Effector CD8-positive, alpha-beta T cell (primary cell): ENCODE data around the gene FAM20C.

Source experiments
- DNase-seq: peaks from one replicate; lab custom pipeline; 2025; lab: John Stamatoyannopoulos, UW

The FAM20C gene

DNA sequence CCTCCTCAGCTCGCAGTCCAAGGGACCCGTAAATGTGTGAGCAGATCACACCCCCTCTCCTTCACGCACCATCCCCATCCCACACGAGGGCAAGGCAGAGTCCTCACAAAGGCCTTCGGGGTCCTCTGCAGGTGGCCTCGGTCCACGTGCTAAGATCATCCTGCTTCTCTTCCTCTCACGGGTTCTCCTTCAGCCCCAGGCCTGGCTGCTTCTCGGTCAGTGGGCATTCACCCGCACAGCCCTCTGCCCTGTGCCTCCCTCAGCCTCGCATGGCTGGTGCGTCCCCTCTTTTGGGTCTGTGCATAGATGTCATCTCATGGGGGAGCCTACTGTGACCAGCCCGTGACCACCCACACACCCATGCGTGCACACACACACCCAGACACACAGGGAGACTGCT lies 80.3 kb downstream of the FAM20C start:
- no peak for DNase-seq

DNA sequence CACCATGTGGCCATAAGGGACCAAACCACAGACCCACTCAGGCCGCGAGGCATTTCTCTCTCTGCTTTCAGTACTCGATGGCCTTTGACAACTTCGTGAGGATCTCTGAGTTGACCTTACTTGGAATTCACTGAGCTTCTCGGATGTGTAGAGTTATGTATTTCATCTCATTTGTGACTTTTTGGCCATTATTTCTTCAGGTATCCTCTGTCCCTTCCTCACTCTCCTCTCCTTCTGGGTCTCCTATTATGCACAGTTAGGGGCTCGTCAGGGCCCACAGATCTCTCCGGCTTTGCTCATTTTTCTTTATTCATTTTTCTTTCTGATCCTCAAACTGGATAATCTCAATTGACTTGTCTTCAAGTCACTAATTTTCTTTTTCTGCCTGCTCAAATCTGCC lies 81.0 kb downstream of the FAM20C start:
- DNase-seq, result no peak

DNA sequence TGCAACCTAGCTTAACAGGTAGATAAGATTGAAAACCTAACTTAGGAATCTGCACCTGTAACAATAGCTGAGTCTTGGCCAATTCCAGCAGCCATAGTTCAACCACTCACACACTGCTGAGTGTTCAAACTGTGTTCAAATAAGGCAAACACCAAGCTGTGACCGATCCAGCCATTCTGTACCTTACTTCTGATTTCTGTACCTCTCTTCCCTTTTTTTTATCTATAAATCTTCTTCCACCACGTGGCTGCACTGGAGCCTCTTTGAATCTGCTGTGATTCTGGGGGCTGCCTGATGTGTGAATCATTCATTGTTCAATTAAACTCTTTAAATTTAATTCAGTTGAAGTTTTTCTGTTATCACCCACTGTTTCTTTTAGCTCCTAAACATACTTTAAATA lies 81.9 kb downstream of the FAM20C start:
- DNase-seq, result no peak

DNA sequence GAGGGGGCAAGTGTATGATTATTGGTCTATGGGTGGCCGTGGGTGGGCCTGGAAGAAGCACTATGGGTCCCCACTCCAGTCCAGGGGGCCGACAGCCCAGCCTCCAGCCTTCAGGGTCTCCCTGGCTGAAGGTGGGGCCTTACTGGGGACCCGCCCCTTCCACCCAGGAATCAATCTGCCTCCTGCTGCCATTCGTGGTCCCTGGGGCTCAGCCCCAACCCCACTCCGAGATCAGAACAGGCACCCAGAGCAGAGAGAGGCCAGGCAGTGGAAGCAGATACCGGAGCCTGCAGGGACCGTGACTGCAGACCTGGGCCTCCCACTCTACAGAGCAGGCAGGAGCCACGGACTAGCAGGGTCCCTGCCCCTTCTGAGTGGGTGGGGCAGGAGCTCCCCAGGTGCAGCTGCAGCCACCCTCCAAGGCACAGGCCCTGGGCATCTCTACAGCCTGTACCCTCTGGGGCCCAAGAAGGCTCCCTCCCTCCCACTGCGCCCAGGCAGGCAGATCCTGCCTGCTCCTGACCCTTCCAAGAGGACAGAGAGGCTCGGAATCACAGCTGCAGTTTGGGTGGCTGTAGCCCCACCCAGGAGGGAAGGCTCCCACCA lies 84.0 kb downstream of the FAM20C start:
- no peak for DNase-seq

DNA sequence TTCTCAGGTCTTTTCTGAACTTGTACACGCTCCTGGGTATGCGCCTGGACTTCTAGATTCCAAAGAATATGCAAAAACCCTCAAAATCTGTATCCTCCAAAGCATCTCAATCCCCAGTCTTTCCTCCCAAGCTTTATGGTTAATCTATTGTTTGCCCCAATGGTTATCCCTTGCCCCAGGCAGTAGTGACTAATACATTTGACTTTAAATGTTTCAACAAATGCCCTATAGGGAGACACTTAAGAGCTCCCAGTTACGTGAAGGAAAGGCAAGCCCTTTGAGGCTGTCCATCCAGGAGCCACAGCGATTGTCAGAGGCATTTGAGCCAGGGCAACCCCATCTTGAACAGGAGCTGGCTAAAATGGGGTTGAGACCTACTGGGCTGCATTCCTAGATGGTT lies 84.9 kb downstream of the FAM20C start:
- no peak for DNase-seq

DNA sequence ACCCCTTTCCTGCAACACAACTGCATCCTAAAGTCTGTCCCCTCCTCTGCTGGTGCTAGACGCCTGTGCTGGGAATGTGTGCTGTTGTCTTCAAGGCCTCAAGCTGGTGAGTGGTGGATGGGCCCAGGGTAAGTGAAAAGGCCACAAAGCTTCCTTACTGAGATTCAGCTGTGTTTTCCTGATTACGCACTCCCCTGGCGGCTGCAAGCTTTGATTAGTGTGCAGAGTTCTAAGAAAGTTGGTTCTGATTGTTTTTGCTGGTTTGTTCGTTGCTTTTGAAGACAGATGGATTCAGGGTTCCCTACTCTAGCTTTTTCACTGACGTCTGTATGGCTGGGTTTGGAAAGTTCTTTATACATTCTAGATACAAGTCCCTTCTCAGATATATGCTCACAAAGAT lies 85.7 kb downstream of the FAM20C start:
- DNase-seq, result no peak

DNA sequence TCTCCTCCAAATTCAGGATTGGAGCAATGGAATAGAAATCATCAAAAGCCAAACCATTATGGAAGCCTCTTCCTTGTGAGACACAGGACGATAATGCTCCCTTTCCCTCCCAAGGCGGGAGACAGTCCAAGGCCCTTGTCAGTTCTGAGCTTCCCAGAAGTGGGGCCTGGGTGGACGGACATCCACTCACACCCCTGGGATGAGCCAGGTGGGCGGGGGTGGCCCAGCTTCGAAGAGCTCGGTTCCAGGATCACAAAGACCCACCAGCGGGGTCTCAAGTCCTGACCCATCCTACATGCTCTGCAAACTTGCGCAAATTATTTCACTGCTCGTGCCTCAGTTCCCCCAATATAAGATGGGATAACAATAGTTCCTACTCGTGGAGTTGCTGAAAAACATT lies 87.5 kb downstream of the FAM20C start:
- no peak for DNase-seq

DNA sequence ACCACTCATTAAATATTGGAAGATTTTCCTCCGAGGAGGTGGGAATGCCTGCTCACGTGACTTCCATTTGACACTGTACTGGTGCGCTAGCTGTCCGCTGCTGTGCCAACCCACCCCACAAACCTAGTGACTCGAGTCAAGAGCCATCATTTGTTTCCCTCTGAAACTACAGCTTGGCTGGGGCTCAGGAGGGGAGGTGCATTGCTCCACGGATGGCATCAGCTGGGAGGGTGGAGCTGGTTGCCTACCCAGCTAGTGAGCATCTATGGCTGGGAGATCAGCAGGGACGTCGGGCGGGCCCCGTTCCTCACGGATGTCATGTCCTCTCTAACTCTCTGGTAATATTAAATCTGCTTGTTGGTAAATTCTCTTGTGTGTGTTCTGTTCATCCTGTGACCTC lies 88.1 kb downstream of the FAM20C start:
- DNase-seq, result no peak

DNA sequence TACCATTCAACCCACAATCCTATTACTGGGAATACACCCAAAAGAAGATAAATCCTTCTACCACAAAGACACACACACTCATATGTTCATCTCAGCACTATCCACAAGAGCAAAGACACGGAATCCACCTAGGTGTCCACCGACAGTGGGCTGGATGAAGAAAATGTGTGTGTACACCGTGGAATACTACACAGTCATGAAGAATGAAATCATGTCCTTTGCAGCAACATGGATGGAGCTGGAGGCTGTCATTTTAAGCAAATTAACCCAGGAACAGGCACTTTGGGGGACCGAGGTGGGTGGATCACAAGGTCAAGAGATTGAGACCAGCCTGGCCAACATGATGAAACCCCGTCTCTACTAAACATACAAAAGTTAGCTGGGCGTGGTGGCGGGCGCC lies 89.3 kb downstream of the FAM20C start:
- DNase-seq, result no peak

DNA sequence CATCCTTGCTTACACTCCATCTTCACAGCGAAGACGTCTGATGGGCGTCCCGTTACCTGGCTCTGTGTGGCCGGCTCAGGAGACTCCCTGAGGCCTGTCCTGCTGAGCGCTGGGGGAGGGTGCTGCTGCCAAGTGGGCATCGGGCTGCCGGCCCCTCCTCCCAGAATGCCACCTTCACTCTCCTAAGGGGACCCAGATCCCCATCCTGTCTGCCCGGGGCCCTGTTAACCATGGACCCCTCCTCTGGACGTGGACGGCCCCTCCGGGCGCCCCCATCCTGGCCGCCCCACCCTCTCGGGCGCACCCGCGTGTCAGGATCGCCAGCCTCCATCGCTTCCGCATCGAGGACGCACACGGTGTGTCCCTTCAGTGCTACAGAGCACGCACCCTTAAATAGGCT lies 90.2 kb downstream of the FAM20C start:
- no peak for DNase-seq

DNA sequence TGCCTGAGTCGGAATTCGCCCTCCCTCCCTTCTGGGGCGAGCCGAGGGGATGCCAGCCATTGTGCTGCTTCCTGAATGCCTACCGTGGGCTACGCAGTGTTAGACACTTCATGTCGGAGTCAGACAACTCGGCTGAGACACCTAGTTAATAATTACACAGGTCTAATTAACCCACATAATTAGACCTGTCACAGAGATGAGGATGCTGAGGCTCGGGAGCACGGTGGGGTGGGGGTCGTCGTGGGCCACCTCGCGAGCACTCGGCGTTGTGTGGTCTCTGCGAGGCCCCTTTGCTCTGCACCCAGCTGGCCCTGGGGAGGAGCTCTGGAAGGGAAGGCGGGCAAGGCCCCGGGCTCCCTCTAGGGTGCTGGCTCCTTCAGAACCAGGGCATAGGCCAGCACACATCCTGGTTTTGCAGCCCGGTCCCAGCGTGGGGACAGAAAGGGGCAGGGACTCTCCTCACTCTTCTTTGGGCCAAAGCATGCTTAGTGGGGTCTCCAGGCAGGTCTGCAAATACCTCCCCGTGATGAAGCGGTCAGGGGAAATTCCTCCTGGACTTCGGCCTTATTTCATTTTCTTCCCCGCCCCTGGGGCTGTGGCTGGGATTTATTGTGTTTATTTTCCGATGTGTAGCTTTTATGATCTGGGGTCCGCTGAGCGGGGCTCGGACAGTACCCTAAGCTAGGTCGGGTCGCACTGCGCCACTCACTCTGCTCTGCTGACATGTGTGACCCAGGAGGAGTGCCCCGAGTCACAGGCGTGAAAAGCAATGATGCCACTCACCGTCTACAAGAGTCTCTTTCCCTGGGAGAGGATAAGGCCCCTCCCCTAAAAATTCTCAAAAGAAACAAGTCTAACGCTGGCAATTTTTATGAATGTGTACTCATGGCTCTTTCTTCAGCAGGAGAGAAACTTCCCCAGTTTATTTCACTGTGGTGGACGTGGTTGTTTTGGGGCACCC lies 92.7 kb downstream of the FAM20C start:
- no peak for DNase-seq

DNA sequence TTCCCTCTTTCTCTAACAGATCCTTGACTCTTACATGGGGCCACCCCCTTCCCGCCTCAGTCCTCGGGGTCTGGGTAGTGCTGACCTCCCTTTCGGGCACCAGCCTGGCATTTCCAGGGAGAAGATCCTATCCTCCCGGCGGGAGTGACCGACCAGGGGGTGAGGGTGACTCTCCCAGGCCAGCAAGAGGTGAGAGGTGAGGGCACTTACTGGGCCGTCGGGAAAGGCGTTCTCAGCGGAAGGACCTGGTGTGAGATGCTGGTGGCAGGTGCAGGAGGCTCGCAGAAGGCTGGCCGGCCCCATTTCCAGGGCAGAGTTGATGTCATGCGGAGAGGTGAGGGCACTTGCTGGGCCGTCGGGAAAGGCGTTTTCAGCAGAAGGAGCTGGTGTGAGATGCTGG lies 93.4 kb downstream of the FAM20C start:
- no peak for DNase-seq

DNA sequence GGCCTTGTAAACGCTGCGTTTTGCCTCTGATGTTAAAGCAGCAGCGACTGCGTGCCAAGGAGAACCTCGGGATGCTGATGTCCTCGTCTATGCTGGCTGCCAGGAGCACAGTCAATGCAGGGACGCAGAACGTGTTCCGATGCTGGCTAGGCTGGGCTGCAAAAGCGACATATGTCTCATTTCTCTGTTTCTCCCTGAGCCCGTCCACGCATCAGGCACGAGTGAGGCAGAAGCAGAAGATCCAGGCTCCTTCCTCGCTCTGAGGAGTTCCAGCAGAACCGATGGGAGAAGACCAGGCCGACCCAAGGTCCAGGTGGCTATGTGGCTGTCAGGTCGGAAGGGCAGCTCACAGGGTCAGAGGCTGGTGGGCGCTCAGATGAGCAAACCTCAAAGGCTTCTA lies 93.9 kb downstream of the FAM20C start:
- no peak for DNase-seq

DNA sequence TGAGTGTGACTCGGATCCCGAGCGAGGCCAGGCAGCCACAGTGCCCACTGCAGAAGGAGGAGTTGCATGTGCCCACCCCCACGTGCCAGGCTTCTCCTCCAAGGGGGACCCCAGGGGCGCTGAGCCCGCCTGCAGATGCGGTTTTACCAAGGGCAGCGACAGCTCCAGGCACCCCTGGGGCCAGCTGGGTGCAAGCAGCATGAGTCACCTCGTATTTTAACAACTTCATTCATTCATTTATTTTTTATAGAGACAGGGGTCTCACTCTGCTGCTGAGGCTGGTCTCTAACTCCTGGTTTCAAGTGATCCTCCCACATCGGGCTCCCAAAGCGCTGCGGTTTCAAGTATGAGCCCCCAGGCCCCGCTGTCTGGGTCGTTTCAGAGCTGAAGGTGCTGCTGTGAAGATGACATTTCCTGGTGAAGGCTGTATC lies 96.3 kb downstream of the FAM20C start:
- no peak for DNase-seq

DNA sequence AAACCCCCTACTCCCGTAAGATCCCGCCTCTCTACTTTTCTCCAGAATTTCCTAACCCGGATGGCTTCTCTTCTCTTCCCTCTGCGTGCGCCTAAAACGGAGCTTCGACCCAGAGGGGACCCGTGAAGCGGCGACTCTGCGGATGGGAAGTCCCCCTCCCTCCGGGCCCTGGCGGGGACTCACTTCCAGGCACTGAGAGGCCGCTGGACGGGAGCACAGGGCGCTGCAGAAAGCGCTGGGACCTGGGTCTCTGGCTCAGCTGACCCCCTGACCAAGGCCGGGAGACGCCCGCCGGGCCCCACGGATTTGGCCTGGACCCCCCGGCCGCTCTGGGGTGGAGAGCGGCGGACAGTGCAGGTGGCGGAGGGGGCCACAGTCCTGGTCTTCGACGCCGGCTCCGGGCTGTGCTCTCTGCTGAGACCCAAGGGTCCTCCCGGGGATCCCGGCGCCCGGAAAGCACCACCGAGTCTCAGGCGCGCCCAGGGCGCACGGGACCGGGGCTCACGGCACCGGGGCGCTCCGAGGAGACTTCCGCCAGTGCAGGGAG lies 96.9 kb downstream of the FAM20C start:
- DNase-seq, result no peak

DNA sequence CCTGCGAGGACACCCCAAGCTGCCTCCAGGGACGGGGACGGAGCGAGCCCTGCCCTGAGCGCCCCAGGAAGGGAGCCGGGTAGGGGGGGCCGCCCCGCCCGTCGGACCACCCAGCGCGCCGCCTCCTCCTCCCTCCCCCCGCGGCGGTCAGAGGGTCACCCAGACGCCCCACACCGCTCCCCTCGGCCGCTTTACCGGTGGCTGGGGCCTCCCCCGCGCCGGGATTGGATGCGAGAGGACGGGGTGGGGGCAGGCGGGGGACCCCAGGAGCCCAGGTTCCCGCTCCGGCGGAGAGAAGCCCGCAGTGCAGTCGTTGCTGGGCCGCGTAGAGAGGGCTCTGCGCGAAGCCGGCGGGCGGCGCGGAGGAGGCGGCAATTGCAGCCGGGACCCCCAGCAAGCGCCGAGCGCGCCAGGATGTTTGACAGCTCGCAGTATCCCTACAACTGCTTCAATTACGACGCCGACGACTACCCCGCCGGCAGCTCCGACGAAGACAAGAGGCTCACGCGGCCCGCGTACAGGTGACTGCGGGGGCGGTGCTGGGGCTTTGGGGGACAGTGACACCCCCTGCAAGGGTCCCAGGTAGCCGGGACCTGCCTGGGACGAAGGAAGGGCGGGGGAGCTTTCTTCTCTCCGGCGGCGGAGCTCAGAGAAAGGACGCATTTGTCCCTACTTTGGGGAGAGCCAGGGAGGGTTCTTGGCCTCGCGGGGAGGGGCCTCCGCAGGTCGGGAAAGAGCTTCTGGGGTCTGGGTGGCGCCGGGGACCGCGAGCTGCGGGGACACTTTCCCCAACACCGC lies 97.6 kb downstream of the FAM20C start, which contains the start of gene FOXL3:
TSS of gene FOXL3 (plus strand) at position 415 of the 798 bp plus-strand sequence. CDS start at position 415, 0 bp downstream.
- no peak for DNase-seq

DNA sequence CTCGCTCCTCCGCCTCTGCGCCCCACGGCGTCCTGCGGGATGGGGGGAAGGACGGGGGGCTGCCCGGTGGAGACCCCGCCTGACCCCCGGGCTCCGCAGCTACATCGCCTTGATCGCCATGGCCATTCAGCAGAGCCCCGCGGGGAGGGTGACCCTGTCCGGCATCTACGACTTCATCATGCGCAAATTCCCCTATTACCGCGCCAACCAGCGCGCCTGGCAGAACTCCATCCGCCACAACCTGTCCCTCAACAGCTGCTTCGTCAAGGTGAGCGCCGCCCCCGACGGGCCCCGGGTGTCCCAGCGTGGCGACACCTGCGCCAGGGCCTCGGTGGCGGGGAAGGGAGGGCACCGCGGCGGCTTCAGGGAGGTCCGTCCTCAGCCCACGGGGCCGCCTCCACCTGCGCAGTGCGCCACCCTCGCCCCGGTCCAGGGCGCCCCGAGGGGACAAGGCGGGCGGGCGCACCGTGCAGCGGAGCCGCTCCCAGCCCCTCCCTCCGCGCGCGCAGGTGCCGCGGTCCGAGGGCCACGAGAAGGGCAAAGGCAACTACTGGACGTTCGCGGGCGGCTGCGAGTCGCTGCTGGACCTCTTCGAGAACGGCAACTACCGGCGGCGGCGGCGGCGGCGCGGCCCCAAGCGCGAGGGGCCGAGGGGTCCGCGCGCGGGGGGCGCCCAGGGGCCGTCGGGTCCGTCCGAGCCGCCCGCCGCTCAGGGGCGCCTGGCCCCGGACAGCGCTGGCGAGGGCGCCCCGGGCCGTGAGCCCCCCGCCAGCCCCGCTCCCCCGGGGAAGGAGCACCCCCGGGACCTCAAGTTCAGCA lies 98.4 kb downstream of the FAM20C start:
- no peak for DNase-seq

DNA sequence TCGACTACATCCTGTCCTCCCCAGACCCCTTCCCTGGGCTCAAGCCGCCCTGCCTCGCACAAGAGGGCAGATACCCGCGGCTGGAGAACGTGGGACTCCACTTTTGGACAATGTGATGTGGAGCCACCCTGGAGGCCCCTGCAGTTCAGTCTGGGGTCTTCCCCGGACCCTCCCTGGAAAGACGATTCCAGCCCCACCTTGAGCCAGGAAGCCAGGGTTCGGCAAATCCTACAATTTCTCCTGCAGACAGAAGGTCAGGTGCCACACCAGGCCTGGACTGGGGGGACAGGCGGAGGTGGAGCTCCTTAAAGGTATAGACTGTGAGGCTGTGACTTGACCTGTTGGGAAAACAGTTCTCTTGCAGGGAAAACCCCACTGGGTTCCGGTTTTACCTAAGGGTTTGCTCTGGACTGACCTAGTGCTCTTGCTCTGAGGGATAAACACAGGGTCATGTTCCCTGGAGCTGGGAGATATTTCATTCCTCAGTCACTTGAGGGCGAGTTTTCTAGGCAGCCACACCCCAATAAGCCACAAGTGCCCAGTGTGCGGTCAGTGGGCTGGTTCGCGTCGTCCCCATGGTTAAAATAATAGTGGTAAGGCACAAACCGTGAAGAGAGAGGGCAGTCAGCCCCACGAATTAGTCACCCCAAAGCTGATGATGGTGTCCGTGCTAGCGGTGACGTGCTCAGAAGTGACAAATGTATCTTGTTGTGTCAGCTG lies 99.2 kb downstream of the FAM20C start:
- DNase-seq, result no peak

DNA sequence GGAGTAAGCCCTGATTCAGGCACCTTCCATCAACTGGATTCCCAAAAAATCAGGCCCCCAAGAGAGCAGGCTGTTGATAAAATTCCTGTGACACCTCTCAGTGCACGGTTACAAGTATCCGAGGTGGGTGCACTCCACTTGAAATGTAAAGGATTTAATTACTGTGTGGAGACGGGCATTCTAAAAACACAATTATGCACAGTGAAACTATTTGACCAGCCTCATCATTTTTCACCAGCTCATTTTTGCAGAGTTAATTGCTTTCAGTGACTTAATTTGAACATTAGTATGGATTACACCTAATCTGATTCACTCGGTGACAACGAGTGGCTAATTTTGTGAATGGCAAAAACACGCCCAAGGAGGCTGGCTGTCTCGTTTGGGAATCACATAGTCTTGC lies 99.9 kb downstream of the FAM20C start:
- DNase-seq, result no peak

DNA sequence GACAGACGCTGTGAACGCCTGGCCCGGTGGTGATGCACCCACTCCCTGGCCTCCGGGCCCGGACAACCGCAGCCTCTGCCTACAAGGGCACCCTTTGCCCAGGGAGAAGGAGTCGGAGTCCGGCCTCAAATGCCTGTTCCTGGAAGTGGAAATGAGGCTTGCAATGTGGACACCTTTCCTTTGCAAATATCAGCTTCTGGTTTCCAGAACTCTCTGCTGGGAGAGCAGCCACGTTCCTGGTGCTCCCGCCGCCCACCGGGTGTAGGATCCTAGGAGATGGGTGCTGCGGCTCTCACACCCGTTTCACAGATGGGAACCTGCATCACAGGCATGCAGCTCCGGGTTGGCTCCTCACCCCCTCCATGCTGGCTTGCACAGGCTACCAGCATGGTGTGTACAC lies 100.5 kb downstream of the FAM20C start:
- DNase-seq, result no peak
